ENCODE results near the gene RNF126. TPM values are rescaled to one million over a fixed set of nuclear protein-coding genes. Genes with fewer than 3 reads are reported as not detected.

Gene RNF126
- total and polyA plus RNA-seq, 2 of the 4 experiments (the other 2 are of a cell fraction), result 7.0 to 27.4 TPM

GRCh38 chr19:610071-610800, 52.8 kb downstream of the RNF126 start:
- intact Hi-C loops (cut with micrococcal nuclease), result loop anchor here (2.0 kb wide), 1 partner anchor 23 kb away; the partner anchor contains the start of gene POLRMT
- DNase-seq, result no peak
- Histone ChIP-seq H3K14ac (replicated peaks; ENCODE audit: low read depth, low read length) (no peak overlapping the region), H4K5ac (ENCODE audit: low read depth, low read length) (no peak overlapping the region), H3K18ac (ENCODE audit: low read depth, low read length) (no peak overlapping the region), H3K9me1 (ENCODE audit: insufficient read depth, low read length) (peaks cover 7% of the 10 kb centered on the region), H3K9ac (ENCODE audit: low read depth, low read length) (no peak overlapping the region), H4K8ac (ENCODE audit: low read depth in 2 of 2, low read length in 2 of 2) (peak overlapping the region; percentile 48 to 53; a peak in 2 of 4 replicates), H3K4me2 (ENCODE audit: low read depth, low read length) (no peak overlapping the region), H3K36me3 (ENCODE audit: control insufficient read depth, insufficient read depth, low read length) (no peaks in the 10 kb centered on the region), H2BK20ac (ENCODE audit: low read depth, low read length) (no peak overlapping the region), H4K91ac (ENCODE audit: insufficient read depth, low read depth, low read length) (no peak overlapping the region; the same call in 1 of the 2 replicates), H3K27ac (ENCODE audit: insufficient read depth, low read length) (no peak overlapping the region; the same call in 1 of the 2 replicates), H2AK9ac (replicated peaks; ENCODE audit: low read depth, low read length, poor library complexity) (no peak overlapping the region), H3K4ac (ENCODE audit: low read depth, low read length) (peak overlapping the region; percentile 92; the same call in 1 of the 2 replicates), H2AFZ (replicated peaks; ENCODE audit: low read length, poor library complexity) (peak overlapping the region; percentile 84), H2AK5ac (ENCODE audit: low read depth, low read length) (peak overlapping the region; percentile 63; the same call in 1 of the 2 replicates), H4K20me1 (ENCODE audit: insufficient read depth, low read length) (peaks cover 12% of the 10 kb centered on the region), H3K4me3 (ENCODE audit: insufficient read depth, low read depth, low read length) (no peak overlapping the region), H3K56ac (ENCODE audit: extremely low read depth, insufficient read depth, low read length) (no peak overlapping the region), H2BK15ac (ENCODE audit: low read depth, low read length) (no peak overlapping the region), H3K27me3 (ENCODE audit: control insufficient read depth, insufficient read depth, low read length) (no peaks in the 10 kb centered on the region; the same call in 1 of the 2 replicates), H2BK5ac (ENCODE audit: low read depth, low read length, poor library complexity, severe bottlenecking) (peak overlapping the region; percentile 15), H3K4me1 (ENCODE audit: control insufficient read depth, insufficient read depth, low read length) (peaks cover 10% of the 10 kb centered on the region), H3K9me3 (ENCODE audit: control insufficient read depth, insufficient read depth, low read length) (no peaks in the 10 kb centered on the region), H3K79me1 (ENCODE audit: low read depth in 1 of 2, low read length in 2 of 2) (no peaks in the 10 kb centered on the region), H3K23ac (ENCODE audit: low read depth, low read length) (no peak overlapping the region), H2BK120ac (ENCODE audit: low read depth, low read length) (peak overlapping the region; percentile 7)
- TF ChIP-seq MAFK (IDR thresholded peaks at IDR 0.05; ENCODE audit: low read depth, low read length), result no peak
- no peak for TF ChIP-seq MAZ (IDR thresholded peaks at IDR 0.05; ENCODE audit: borderline replicate concordance, low read depth, low read length)
- TF ChIP-seq FOS (IDR thresholded peaks at IDR 0.05; ENCODE audit: low read depth, low read length), result no peak
- no peak for TF ChIP-seq POLR2A (IDR thresholded peaks at IDR 0.05; ENCODE audit: low read depth, low read length)
- no peak for TF ChIP-seq RCOR1 (IDR thresholded peaks at IDR 0.05; ENCODE audit: insufficient replicate concordance, low read length)
- no peak for TF ChIP-seq BHLHE40 (IDR thresholded peaks at IDR 0.05; ENCODE audit: low read depth, low read length)
- no peak for TF ChIP-seq RFX5 (IDR thresholded peaks at IDR 0.05; ENCODE audit: low read depth, low read length)
- no peak for TF ChIP-seq CHD1 (IDR thresholded peaks at IDR 0.05; ENCODE audit: low read depth, low read length)
- TF ChIP-seq USF2 (IDR thresholded peaks at IDR 0.05; ENCODE audit: low read depth, low read length), result no peak
- TF ChIP-seq RAD21 (IDR thresholded peaks at IDR 0.05; ENCODE audit: low read length), result no peak
- in situ Hi-C loops (cut with MboI; ENCODE audit: low sequenced_read_pairs), result no loop called here
- ChIA-PET CTCF (no interaction called here), POLR2A (ENCODE audit: unreplicated experiment) (no interaction called here)
- dilution Hi-C loops (cut with HindIII; ENCODE audit: low sequenced_read_pairs, unreplicated experiment), result no loop called here
- BruUV-seq (replicated peaks), result no TSS peak
- no peak for ATAC-seq (ENCODE audit: low read depth)
- 84% methylated on average over 6 of the region's 38 CpGs; no CpG with 5 or more reads in 1 of the 2 experiments for WGBS, 2 experiments (ENCODE audit: extremely low coverage in 2 of 2, insufficient read length in 1 of 2)
